Tibial artery (tissue), 4 donors: ENCODE results near the gene MASTL.
A peak's percentile ranks its signal among the peaks of the same experiment; 100 is the strongest.

Experiments
- DNase-seq, 2 donors: peaks; one replicate each; pipeline ENCODE4 v3.0.0-alpha.2; 2019
- H3K27ac ChIP-seq, 2 donors: fragments of 200-600 bp; sonication (generic) in 1 of 2; 1 replicate in 1 of 2; 2 replicates in 1 of 2; pipeline ENCODE4 v1.5.1; 2018 to 2019; ENCODE audit warnings: mild to moderate bottlenecking in 1 of 2
- H3K27me3 ChIP-seq, 2 donors: fragments of 200-600 bp; sonication (generic) in 1 of 2; one replicate each; pipeline versions ENCODE4 v1.5.1 to v1.6.0; 2016 to 2019
- H3K36me3 ChIP-seq, 3 donors: fragments of 200-600 bp; sonication (generic) in 2 of 3; one replicate each; pipeline ENCODE4 v1.5.1; 2016 to 2019; ENCODE audit warnings: mild to moderate bottlenecking in 2 of 3
- H3K4me1 ChIP-seq, 4 donors: fragments of 200-600 bp; sonication (generic) in 2 of 4; 1 replicate in 3 of 4; 2 replicates in 1 of 4; pipeline ENCODE4 v1.5.1; 2016 to 2019
- H3K4me3 ChIP-seq, 2 donors: fragments of 200-600 bp; sonication (generic) in 1 of 2; 1 replicate in 1 of 2; 2 replicates in 1 of 2; pipeline ENCODE4 v1.5.1; 2018 to 2019; ENCODE audit warnings: mild to moderate bottlenecking in 2 of 2
- H3K9me3 ChIP-seq, 3 donors: fragments of 200-600 bp; sonication (generic) in 1 of 3; one replicate each; pipeline ENCODE4 v1.5.1; 2016 to 2019
- intact Hi-C: fragments of 100-400 bp; cut with DNase I; formaldehyde crosslinking; loops from one replicate; pipeline ENCODE4 v1.15.0; 2023; ENCODE audit warnings: low total_unique reads
- TF ChIP-seq, protein P1 (sequence below), 2 experiments: fragments of 200-600 bp in 1 of 2; fragments of 450-650 bp in 1 of 2; IDR thresholded peaks; one replicate each; pipeline ENCODE4 v1.5.1; 2017 to 2019; ENCODE audit warnings: antibody characterized with exemption in 2 of 2, mild to moderate bottlenecking in 1 of 2, moderate library complexity in 1 of 2

Gene MASTL

DNA sequence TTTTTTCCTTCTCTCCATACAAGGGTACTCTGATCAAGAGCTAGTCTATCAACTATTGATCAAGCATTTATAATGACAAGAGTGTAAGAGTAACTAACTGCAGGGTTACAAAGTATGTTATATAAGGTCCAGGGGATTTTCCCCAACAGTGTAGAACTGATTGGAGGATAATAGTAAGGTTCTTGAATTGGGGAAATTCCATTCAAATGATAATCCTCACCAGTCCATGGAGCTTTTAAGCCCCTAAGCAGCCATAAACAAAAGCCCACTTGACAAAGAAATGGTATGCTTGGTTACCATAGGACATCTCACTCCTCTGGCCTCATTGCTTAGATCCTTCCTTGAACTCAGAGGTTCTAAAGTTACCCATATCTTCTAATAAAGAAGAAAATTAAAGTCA, 9.2 kb upstream of the MASTL start:
- Histone ChIP-seq H3K36me3 (peaks cover 52 to 78% (median 59%) of the 10 kb centered on the region in 3 donors), H3K4me1 (peaks cover 0 to 10% (median 2%) of the 10 kb centered on the region in 4 donors), H3K27ac (no peak overlapping the region), H3K4me3 (no peak overlapping the region), H3K9me3 (no peaks in the 10 kb centered on the region), H3K27me3 (no peaks in the 10 kb centered on the region)
- TF ChIP-seq, protein P1, sequence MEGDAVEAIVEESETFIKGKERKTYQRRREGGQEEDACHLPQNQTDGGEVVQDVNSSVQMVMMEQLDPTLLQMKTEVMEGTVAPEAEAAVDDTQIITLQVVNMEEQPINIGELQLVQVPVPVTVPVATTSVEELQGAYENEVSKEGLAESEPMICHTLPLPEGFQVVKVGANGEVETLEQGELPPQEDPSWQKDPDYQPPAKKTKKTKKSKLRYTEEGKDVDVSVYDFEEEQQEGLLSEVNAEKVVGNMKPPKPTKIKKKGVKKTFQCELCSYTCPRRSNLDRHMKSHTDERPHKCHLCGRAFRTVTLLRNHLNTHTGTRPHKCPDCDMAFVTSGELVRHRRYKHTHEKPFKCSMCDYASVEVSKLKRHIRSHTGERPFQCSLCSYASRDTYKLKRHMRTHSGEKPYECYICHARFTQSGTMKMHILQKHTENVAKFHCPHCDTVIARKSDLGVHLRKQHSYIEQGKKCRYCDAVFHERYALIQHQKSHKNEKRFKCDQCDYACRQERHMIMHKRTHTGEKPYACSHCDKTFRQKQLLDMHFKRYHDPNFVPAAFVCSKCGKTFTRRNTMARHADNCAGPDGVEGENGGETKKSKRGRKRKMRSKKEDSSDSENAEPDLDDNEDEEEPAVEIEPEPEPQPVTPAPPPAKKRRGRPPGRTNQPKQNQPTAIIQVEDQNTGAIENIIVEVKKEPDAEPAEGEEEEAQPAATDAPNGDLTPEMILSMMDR (IDR thresholded peaks at IDR 0.05): no peak
- intact Hi-C loops: no loop called here
- DNase-seq: no peak

DNA sequence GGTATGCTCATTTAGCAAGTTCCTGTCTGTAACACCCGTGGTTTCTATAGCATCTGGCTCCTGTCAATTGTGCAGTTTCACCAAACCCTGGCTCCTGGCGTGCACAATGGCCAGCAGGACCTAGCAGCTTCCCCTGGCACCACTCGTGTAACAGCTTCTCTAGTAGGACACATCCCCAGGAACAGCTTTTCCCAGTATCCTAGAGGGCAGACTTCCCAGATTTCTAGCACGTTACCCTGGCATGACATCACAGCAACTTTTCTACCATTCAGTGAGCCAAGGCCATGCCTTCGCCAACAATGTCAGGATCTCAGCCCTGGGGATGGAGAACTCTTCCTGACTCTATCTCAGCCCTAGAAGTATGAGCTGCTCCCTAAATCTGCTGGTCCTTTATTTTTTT, 7.5 kb upstream of the MASTL start:
- TF ChIP-seq, protein P1 (IDR thresholded peaks at IDR 0.05): no peak
- H3K36me3 ChIP-seq: peaks cover 45 to 61% (median 53%) of the 10 kb centered on the region in 3 donors
- H3K27ac ChIP-seq: no peak overlapping the region
- intact Hi-C loops: no loop called here
- H3K27me3 ChIP-seq: no peaks in the 10 kb centered on the region
- H3K9me3 ChIP-seq: no peaks in the 10 kb centered on the region
- DNase-seq: no peak
- H3K4me1 ChIP-seq: peaks cover 0 to 17% (median 5%) of the 10 kb centered on the region in 4 donors
- H3K4me3 ChIP-seq: no peak overlapping the region

DNA sequence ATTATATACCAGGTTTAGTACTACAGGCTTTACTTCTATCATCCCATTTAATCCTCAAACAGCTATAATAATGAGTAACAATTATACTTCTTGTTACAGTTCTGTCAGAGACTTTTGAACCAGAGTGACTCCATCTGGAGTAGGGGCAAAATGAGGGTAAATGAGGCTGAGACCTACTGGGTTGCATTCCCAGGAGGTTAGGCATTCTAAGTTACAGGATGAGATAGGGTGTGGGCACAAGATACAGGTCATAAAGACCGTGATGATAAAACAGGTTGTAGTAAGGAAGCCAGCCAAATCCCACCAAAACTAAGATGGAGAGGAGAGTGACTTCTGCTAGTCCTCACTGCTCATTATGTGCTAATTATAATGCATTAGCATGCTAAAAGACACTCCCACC, 4.9 kb upstream of the MASTL start:
- Histone ChIP-seq H3K27ac (no peak overlapping the region), H3K27me3 (no peaks in the 10 kb centered on the region), H3K4me3 (no peak overlapping the region), H3K4me1 (peaks cover 0 to 26% (median 10%) of the 10 kb centered on the region in 4 donors), H3K9me3 (no peaks in the 10 kb centered on the region), H3K36me3 (peaks cover 28 to 35% (median 33%) of the 10 kb centered on the region in 3 donors)
- TF ChIP-seq, protein P1 (IDR thresholded peaks at IDR 0.05): no peak
- intact Hi-C loops: loop anchor here (5.0 kb wide), 1 partner anchor 352 kb away; the partner anchor contains the start of gene RAB18
- no peak for DNase-seq

DNA sequence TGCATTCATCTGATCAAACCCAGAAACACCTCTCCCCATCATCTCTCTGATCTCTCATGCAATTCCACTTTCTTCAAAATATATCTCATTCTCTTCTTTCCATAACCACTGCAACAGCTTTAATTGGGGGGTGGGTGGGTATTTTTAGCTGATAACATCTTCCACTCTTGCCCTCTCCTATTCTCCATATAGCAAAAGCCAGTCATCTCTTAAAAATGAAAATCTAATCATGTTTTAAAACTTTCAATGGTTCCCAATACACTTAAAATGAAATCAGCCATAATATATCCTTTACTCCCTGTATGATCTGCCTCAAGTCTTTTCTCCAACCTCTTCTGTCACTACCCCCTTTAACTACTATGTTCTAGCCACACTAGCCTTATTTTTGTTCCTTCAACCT, 2.5 kb upstream of the MASTL start:
- Histone ChIP-seq H3K36me3 (peaks cover 10 to 12% (median 10%) of the 10 kb centered on the region in 3 donors), H3K27ac (no peak overlapping the region), H3K27me3 (no peaks in the 10 kb centered on the region), H3K4me1 (peaks cover 0 to 43% (median 14%) of the 10 kb centered on the region in 4 donors), H3K4me3 (peak overlapping the region; percentile 61 to 94), H3K9me3 (no peaks in the 10 kb centered on the region)
- TF ChIP-seq, protein P1 (IDR thresholded peaks at IDR 0.05): no peak
- DNase-seq: no peak
- intact Hi-C loops: loop anchor here (5.0 kb wide), 1 partner anchor 350 kb away; the partner anchor contains the start of gene RAB18

DNA sequence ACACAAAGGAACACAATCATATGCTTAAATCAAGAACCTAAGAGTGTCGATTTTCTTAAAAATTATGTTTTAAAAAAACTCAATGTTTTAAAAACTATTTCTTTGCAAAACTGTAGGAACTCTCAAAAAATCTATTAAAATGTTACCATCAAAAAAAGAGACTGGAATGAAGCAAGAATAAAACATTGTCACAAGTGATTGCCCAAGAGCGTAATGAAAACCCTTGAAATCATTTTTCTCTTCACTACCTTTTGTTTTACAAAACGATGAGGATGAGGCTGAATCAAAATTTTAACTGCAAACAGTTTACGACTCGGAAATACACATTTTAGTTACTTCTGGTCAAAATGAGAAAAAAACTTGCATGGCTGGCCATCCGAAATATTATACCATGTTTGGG, 1.8 kb upstream of the MASTL start:
- Histone ChIP-seq H3K9me3 (no peaks in the 10 kb centered on the region), H3K27me3 (no peaks in the 10 kb centered on the region), H3K4me1 (peaks cover 0 to 43% (median 14%) of the 10 kb centered on the region in 4 donors), H3K36me3 (peaks cover 3 to 5% (median 5%) of the 10 kb centered on the region in 3 donors), H3K4me3 (peak overlapping the region; percentile 61 to 94), H3K27ac (peak overlapping the region; percentile 95 to 100)
- no peak for DNase-seq
- TF ChIP-seq, protein P1 (IDR thresholded peaks at IDR 0.05): no peak
- intact Hi-C loops: loop anchor here (5.0 kb wide), 1 partner anchor 349 kb away; the partner anchor contains the start of gene RAB18
